GM23248 (cell line): ENCODE data around the gene NAT16.

Source experiments
- EZH2 ChIP-seq: fragments of 200-600 bp; sonication (generic); IDR thresholded peaks from 2 replicates; pipeline ENCODE4 v1.6.1; 2018; ENCODE audit warnings: antibody characterized with exemption, mild to moderate bottlenecking; ENCODE audit not compliant: insufficient read depth, poor library complexity, severe bottlenecking
- EZH2phosphoT487 ChIP-seq: fragments of 200-600 bp; sonication (generic); IDR thresholded peaks from 2 replicates; pipeline ENCODE4 v1.6.1; 2018; ENCODE audit warnings: antibody characterized with exemption, moderate library complexity, mild to moderate bottlenecking, low read depth; ENCODE audit not compliant: insufficient read depth

- TF ChIP-seq EZH2 (no peak), EZH2phosphoT487 (no peak)
Observed at GRCh38 chr7:101125989-101126650, 54.0 kb downstream of the NAT16 start.
